ENCODE results near the gene PATJ.
"Not testable (repeated sequence)": the region's sequence is repeated elsewhere in the genome, so short reads cannot be mapped to it uniquely, and the experiment has no call there.

Gene PATJ

GRCh38 chr1:61887931-61888564 is 145.8 kb downstream of the PATJ start:
- DNase-seq = no peak

GRCh38 chr1:61888808-61889207 is 146.5 kb downstream of the PATJ start:
- DNase-seq = no peak

- DNase-seq = not testable (repeated sequence)
Observed at GRCh38 chr1:61890435-61890834, 148.2 kb downstream of the PATJ start.

- no peak for DNase-seq
Observed at GRCh38 chr1:61892977-61893376, 150.7 kb downstream of the PATJ start.

GRCh38 chr1:61894296-61894695 is 152.0 kb downstream of the PATJ start:
- DNase-seq = not testable (repeated sequence)

- no peak for DNase-seq
Observed at GRCh38 chr1:61895175-61895574, 152.9 kb downstream of the PATJ start.

- DNase-seq = no peak
Observed at GRCh38 chr1:61898658-61899057, 156.4 kb downstream of the PATJ start.

GRCh38 chr1:61904354-61904753 is 162.1 kb downstream of the PATJ start:
- DNase-seq = no peak

- DNase-seq = no peak
Observed at GRCh38 chr1:61907102-61907501, 164.8 kb downstream of the PATJ start.

- DNase-seq = no peak
Observed at GRCh38 chr1:61910035-61910434, 167.8 kb downstream of the PATJ start.

GRCh38 chr1:61914823-61915482 is 172.7 kb downstream of the PATJ start:
- no peak for DNase-seq

- no peak for DNase-seq
Observed at GRCh38 chr1:61921435-61921834, 179.2 kb downstream of the PATJ start.

GRCh38 chr1:61922950-61923480 is 180.7 kb downstream of the PATJ start:
- no peak for DNase-seq

- no peak for DNase-seq
Observed at GRCh38 chr1:61925591-61926298, 183.5 kb downstream of the PATJ start.

GRCh38 chr1:61926597-61926996 is 184.3 kb downstream of the PATJ start:
- DNase-seq = no peak

GRCh38 chr1:61930116-61930645 is 187.9 kb downstream of the PATJ start:
- DNase-seq = no peak

GRCh38 chr1:61931587-61932279 is 189.5 kb downstream of the PATJ start:
- no peak for DNase-seq

GRCh38 chr1:61935516-61935915 is 193.2 kb downstream of the PATJ start:
- DNase-seq = no peak

- DNase-seq = no peak
Observed at GRCh38 chr1:61936839-61937238, 194.6 kb downstream of the PATJ start.

GRCh38 chr1:61941794-61942193 is 199.5 kb downstream of the PATJ start:
- no peak for DNase-seq

GRCh38 chr1:61942856-61943255 is 200.6 kb downstream of the PATJ start:
- DNase-seq = no peak

GRCh38 chr1:61948685-61949084 is 206.4 kb downstream of the PATJ start:
- DNase-seq = not testable (repeated sequence)

GRCh38 chr1:61950418-61950817 is 208.1 kb downstream of the PATJ start:
- DNase-seq = no peak

Measured in activated CD4-positive, alpha-beta T cell treated with anti-CD3 and anti-CD28 coated beads, Interleukin-2, amount 50 U/mL, for 4 hours (primary cell).